ENCODE data around the gene AGAP1.

The AGAP1 gene

DNA sequence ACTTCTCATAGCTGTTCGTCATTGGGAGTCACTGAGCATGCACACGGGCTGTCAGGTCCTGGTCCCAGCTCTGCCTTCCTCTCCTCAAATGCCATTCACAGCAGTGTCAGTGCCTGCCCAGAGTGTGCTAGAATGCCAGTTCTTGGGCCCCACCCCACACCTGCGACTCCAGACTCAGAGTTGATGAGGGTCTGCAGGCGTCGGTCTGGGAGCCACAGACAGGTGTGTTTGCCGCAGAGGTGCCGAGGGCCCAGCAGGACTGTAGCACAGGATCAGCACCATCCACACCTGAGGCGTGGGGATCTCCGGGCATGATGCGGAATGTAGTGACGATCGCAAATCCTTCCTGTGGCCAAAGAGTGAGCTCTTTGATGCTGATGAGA is 56.5 kb downstream of the AGAP1 start:
- no peak for DNase-seq (ENCODE audit: low read depth)
- TF ChIP-seq CTCF (IDR thresholded peaks at IDR 0.05; ENCODE audit: insufficient read depth, low read depth, low read length, missing control alignments) = no peak
- no peak overlapping the region for H3K4me3 ChIP-seq (ENCODE audit: low read depth, low read length)

GRCh38 chr2:235550946-235551345 is 57.1 kb downstream of the AGAP1 start:
- DNase-seq (ENCODE audit: low read depth) = no peak
- no peak for TF ChIP-seq CTCF (IDR thresholded peaks at IDR 0.05; ENCODE audit: insufficient read depth, low read depth, low read length, missing control alignments)

DNA sequence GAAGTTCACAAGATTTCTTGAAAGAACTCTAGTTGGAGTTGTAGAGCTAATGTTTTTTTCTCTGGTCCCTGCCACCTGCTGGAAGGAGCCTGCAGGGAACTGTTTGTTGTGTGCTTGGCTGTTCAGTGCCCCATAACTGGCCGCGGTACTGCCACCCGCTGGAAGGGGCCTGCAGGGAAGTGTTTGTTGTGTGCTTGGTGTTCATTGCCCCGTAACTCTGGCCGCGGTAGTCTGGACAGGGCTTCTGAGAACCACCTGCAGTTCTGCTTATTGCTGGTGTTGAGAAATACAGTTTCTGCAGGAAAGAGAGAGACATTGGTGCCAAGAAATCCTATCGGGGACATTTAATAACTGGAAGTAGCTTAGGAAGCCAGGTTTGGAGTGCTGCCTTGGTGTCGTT is 58.1 kb downstream of the AGAP1 start:
- TF ChIP-seq CTCF (IDR thresholded peaks at IDR 0.05; ENCODE audit: insufficient read depth, low read depth, low read length, missing control alignments) = no peak
- H3K4me3 ChIP-seq (ENCODE audit: low read depth, low read length) = no peak overlapping the region
- peak; percentile 8 for DNase-seq (ENCODE audit: low read depth)

More at GRCh38 chr2:235550946-235551345, 57.1 kb downstream of the AGAP1 start:
- H3K4me3 ChIP-seq (ENCODE audit: low read depth, low read length) = no peak overlapping the region

GRCh38 chr2:235552671-235553070 is 58.8 kb downstream of the AGAP1 start:
- TF ChIP-seq CTCF (IDR thresholded peaks at IDR 0.05; ENCODE audit: insufficient read depth, low read depth, low read length, missing control alignments) = no peak
- no peak for DNase-seq (ENCODE audit: low read depth)
- no peak overlapping the region for H3K4me3 ChIP-seq (ENCODE audit: low read depth, low read length)

- TF ChIP-seq CTCF (IDR thresholded peaks at IDR 0.05; ENCODE audit: insufficient read depth, low read depth, low read length, missing control alignments) = no peak
- no peak overlapping the region for H3K4me3 ChIP-seq (ENCODE audit: low read depth, low read length)
- DNase-seq (ENCODE audit: low read depth) = no peak
These were observed 59.4 kb downstream of the AGAP1 start for GRCh38 chr2:235553291-235553690.

DNA sequence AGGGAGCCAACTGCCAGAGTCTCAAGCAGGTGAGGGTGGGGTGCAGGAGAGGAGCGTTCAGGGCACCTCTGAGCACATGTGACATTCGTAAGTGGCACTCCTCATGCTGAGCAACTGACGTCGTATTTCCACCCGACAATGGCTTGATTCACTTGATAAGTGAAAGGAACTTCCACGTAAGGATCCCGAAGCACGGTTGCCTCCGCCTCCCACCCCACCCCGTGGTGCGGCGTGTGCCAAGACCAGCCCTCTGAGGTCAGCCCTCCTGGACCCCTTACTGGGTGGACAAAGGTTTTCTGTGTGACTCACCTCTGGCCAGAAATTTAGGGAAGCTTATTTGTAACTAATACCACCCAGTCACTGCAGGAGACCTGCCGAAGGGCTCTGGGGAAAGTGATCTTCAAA is 59.9 kb downstream of the AGAP1 start:
- TF ChIP-seq CTCF (IDR thresholded peaks at IDR 0.05; ENCODE audit: insufficient read depth, low read depth, low read length, missing control alignments) = no peak
- no peak for DNase-seq (ENCODE audit: low read depth)
- no peak overlapping the region for H3K4me3 ChIP-seq (ENCODE audit: low read depth, low read length)

DNA sequence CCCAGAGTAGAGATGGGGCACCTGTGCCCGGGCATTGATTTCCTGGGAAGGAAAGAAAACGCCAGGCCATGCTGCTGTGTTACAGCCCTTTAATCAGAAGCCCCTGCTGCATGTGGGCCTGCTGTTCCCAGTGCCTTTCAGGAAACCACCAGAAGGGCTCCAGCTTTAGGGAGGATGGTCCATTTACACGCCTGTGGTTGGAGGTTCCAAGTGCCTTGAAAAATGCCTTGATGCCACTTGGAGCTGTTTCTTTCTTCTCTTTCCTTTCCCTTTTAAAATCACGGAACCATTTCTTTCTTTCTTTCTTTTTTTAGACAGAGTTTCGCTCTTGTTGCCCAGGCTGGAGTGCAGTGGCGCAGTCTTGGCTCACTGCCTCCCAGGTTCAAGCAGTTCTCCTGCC is 60.5 kb downstream of the AGAP1 start:
- DNase-seq (ENCODE audit: low read depth) = no peak
- TF ChIP-seq CTCF (IDR thresholded peaks at IDR 0.05; ENCODE audit: insufficient read depth, low read depth, low read length, missing control alignments) = no peak
- H3K4me3 ChIP-seq (ENCODE audit: low read depth, low read length) = no peak overlapping the region

All from GM12865 (cell line).